Measurements from ENCODE around the gene CENPB.

The CENPB gene

GRCh38 chr20:3766422-3767109, 20.0 kb downstream of the CENPB start:
- no peak for DNase-seq (ENCODE audit: low spot score)

- no peak for DNase-seq (ENCODE audit: low spot score)
Measured at GRCh38 chr20:3765171-3765882, 21.2 kb downstream of the CENPB start.

GRCh38 chr20:3764659-3765058, 21.9 kb downstream of the CENPB start:
- no peak for DNase-seq (ENCODE audit: low spot score)

- no peak for DNase-seq (ENCODE audit: low spot score)
Measured at GRCh38 chr20:3763671-3764601, 22.6 kb downstream of the CENPB start.

- no peak for DNase-seq (ENCODE audit: low spot score)
Measured at GRCh38 chr20:3760655-3761348, 25.7 kb downstream of the CENPB start.

GRCh38 chr20:3759884-3760283, 26.7 kb downstream of the CENPB start:
- DNase-seq (ENCODE audit: low spot score): no peak

GRCh38 chr20:3759316-3759823, 27.2 kb downstream of the CENPB start:
- DNase-seq (ENCODE audit: low spot score): no peak

GRCh38 chr20:3758566-3758965, 28.0 kb downstream of the CENPB start:
- DNase-seq (ENCODE audit: low spot score): no peak

GRCh38 chr20:3757268-3757667, 29.3 kb downstream of the CENPB start:
- no peak for DNase-seq (ENCODE audit: low spot score)

- no peak for DNase-seq (ENCODE audit: low spot score)
Measured at GRCh38 chr20:3755814-3756480, 30.6 kb downstream of the CENPB start.

- DNase-seq (ENCODE audit: low spot score): no peak
Measured at GRCh38 chr20:3755269-3755668, 31.3 kb downstream of the CENPB start.

GRCh38 chr20:3754276-3754630, 32.3 kb downstream of the CENPB start:
- no peak for DNase-seq (ENCODE audit: low spot score)

- DNase-seq (ENCODE audit: low spot score): no peak
Measured at GRCh38 chr20:3753501-3754275, 32.9 kb downstream of the CENPB start.

- DNase-seq (ENCODE audit: low spot score): peak; percentile 91
Measured at GRCh38 chr20:3753098-3753497, 33.4 kb downstream of the CENPB start.

- peak; percentile 42 for DNase-seq (ENCODE audit: low spot score)
Measured at GRCh38 chr20:3752386-3752759, 34.2 kb downstream of the CENPB start.

- DNase-seq (ENCODE audit: low spot score): peak; percentile 54
Measured at GRCh38 chr20:3751675-3752385, 34.7 kb downstream of the CENPB start.

- no peak for DNase-seq (ENCODE audit: low spot score)
Measured at GRCh38 chr20:3751305-3751674, 35.2 kb downstream of the CENPB start.

GRCh38 chr20:3749689-3750531, 36.6 kb downstream of the CENPB start:
- DNase-seq (ENCODE audit: low spot score): peak; percentile 82

- DNase-seq (ENCODE audit: low spot score): no peak
Measured at GRCh38 chr20:3749087-3749688, 37.4 kb downstream of the CENPB start.

Data from hepatic stellate cell (primary cell).